Measurements from ENCODE around the gene MIGA2. TPM values are rescaled to one million over a fixed set of nuclear protein-coding genes. Genes with fewer than 3 reads are reported as not detected.

MIGA2 gene
- total and polyA plus RNA-seq, 4 donors: 8.0 to 42.6 (median 16.9) TPM

- Histone ChIP-seq H3K9ac (ENCODE audit: low read depth in 1 of 2, low read length in 2 of 2) (no peak overlapping the region), H3K9me3 (ENCODE audit: control insufficient read depth in 4 of 4, low read length in 3 of 4) (no peaks in the 10 kb centered on the region), H3K4me1 (ENCODE audit: control insufficient read depth in 4 of 4, insufficient read depth in 4 of 4, low read length in 3 of 4) (peaks cover 0 to 11% (median 3%) of the 10 kb centered on the region in 4 donors), H3K27ac (ENCODE audit: low read depth in 1 of 2, low read length in 2 of 2) (no peak overlapping the region), H3K27me3 (ENCODE audit: control insufficient read depth in 4 of 4, insufficient read depth in 4 of 4, low read length in 3 of 4) (no peaks in the 10 kb centered on the region), H3K4me3 (ENCODE audit: low read depth in 1 of 3, low read length in 3 of 3) (no peak overlapping the region), H3K36me3 (ENCODE audit: control insufficient read depth in 4 of 4, insufficient read depth in 3 of 4, low read depth in 1 of 4, low read length in 3 of 4) (peaks cover 0 to 24% (median 7%) of the 10 kb centered on the region in 4 donors)
- no peak for DNase-seq (ENCODE audit: low spot score)
- WGBS: 80% methylated on average over 6 of the region's 6 CpGs
- TF ChIP-seq SP1 (IDR thresholded peaks at IDR 0.05): no peak
- TF ChIP-seq FOXA2 (IDR thresholded peaks at IDR 0.05): no peak
- no peak for TF ChIP-seq GABPA (IDR thresholded peaks at IDR 0.05 in 1 of 2, conservative IDR thresholded peaks at IDR 0.05 in 1 of 2)
- no peak for TF ChIP-seq REST (IDR thresholded peaks at IDR 0.05)
- no peak for TF ChIP-seq MAX (IDR thresholded peaks at IDR 0.05)
- no peak for TF ChIP-seq ATF3 (IDR thresholded peaks at IDR 0.05)
- no peak for TF ChIP-seq HNF4A (conservative IDR thresholded peaks at IDR 0.05)
These were observed 27.9 kb upstream of the MIGA2 start for GRCh38 chr9:129008469-129008965.

GRCh38 chr9:129008986-129009583 is 27.3 kb upstream of the MIGA2 start:
- H3K4me1 ChIP-seq (ENCODE audit: control insufficient read depth in 4 of 4, insufficient read depth in 4 of 4, low read length in 3 of 4): peaks cover 0 to 11% (median 3%) of the 10 kb centered on the region in 4 donors
- H3K4me3 ChIP-seq (ENCODE audit: low read depth in 1 of 3, low read length in 3 of 3): no peak overlapping the region
- H3K36me3 ChIP-seq (ENCODE audit: control insufficient read depth in 4 of 4, insufficient read depth in 3 of 4, low read depth in 1 of 4, low read length in 3 of 4): peaks cover 0 to 26% (median 7%) of the 10 kb centered on the region in 4 donors
- no peak for DNase-seq (ENCODE audit: low spot score)
- no peak overlapping the region for H3K9ac ChIP-seq (ENCODE audit: low read depth in 1 of 2, low read length in 2 of 2)
- H3K27me3 ChIP-seq (ENCODE audit: control insufficient read depth in 4 of 4, insufficient read depth in 4 of 4, low read length in 3 of 4): no peaks in the 10 kb centered on the region
- H3K27ac ChIP-seq (ENCODE audit: low read depth in 1 of 2, low read length in 2 of 2): no peak overlapping the region
- no peaks in the 10 kb centered on the region for H3K9me3 ChIP-seq (ENCODE audit: control insufficient read depth in 4 of 4, low read length in 3 of 4)
- WGBS: 91% methylated on average over 13 of the region's 13 CpGs
- TF ChIP-seq CTCF (IDR thresholded peaks at IDR 0.05; ENCODE audit: low read depth, low read length, missing input control) (no peak), RXRA (IDR thresholded peaks at IDR 0.05) (no peak), ZBTB33 (IDR thresholded peaks at IDR 0.05) (no peak), HNF4A (conservative IDR thresholded peaks at IDR 0.05) (no peak), REST (IDR thresholded peaks at IDR 0.05) (no peak), HNF4G (IDR thresholded peaks at IDR 0.05) (no peak), ATF3 (IDR thresholded peaks at IDR 0.05) (no peak), YY1 (IDR thresholded peaks at IDR 0.05) (no peak), GABPA (IDR thresholded peaks at IDR 0.05 in 1 of 2, conservative IDR thresholded peaks at IDR 0.05 in 1 of 2) (no peak), EGR1 (IDR thresholded peaks at IDR 0.05; ENCODE audit: low read depth in 2 of 2) (no peak), RAD21 (IDR thresholded peaks at IDR 0.05) (no peak), NR2F2 (IDR thresholded peaks at IDR 0.05) (no peak), FOXA2 (IDR thresholded peaks at IDR 0.05) (no peak), MAX (IDR thresholded peaks at IDR 0.05) (no peak), JUND (IDR thresholded peaks at IDR 0.05) (no peak), TAF1 (conservative IDR thresholded peaks at IDR 0.05) (no peak)
